ENCODE results near the gene CACNA2D2.
"Not testable (repeated sequence)": the region's sequence is repeated elsewhere in the genome, so short reads cannot be mapped to it uniquely, and the experiment has no call there.

The CACNA2D2 gene

DNA sequence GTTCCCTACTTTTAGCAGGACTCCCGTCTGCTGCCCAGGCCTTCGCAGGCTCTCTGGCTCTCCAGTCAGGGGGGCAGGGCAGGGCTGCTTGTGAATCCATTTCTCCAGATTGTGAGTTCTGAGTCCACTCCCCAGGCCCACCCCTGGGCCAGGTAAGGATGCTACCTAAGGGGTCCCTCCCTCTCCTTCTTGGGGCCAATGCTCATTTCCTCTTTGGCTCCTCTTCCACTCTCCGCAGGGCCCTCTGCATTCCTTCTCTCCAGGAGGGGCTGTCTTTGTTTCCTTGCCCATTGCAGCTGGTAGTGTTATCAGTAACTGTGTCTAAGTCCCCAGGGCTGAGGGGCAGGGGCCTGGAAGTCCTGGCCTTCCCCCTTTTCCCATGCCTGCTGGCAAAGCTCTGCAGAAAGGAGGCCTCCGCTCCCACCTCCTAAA lies 13.0 kb upstream of the CACNA2D2 start:
- ATAC-seq (no peak), DNase-seq (ENCODE audit: low spot score in 2 of 2) (no peak)
- H3K9me3 Mint-ChIP-seq, result no peaks in the 10 kb centered on the region
- H3K36me3 Mint-ChIP-seq, result no peaks in the 10 kb centered on the region
- peaks cover 17% of the 10 kb centered on the region for H3K4me1 Mint-ChIP-seq
- no peak overlapping the region for H3K4me3 Mint-ChIP-seq
- peak overlapping the region; percentile 54 for H3K27ac Mint-ChIP-seq

DNA sequence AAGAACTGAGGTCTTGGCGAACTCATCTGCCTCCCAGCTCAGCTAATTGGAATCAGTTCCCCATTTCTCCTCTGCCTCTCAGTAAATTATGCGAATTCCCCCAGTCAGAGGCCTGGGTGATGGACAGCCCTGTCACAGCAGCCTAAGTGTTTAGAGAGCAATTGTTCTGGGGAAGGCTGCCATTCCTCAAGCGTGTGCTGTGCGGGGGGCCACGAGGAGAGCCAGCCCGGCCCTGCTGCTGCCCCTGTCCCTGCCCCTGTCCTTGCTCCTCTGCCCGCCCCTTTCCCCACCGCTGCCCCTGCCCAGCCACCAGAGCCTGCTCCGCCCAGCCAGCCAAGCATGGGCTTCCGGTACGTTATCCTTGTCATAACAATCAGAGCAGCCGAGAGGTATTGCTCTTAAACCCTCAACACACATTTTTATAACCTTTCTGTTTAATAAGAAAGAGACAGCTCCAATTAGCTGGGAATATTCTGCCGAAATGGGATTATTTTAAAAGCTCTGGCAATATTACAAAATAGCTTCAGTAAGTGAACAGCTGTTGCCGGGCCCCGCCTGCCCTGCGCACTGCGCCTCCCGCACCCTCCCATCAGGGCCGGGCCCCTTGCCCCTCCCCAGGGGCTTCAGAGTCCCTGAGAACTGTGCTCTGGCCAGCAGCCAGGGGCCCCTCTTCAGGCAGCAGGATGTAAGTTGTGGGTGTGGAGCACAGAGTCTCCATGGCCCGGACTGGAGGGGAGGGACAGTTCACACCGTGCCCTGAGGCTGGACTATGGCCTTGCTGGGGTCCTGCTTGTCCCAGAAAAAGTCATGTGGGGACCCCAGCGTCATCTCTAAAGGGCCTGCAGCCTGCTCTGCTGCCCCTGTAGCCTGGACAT lies 12.4 kb upstream of the CACNA2D2 start:
- DNase-seq (ENCODE audit: low spot score in 2 of 2), result no peak
- Mint-ChIP-seq H3K9me3 (no peaks in the 10 kb centered on the region), H3K36me3 (no peaks in the 10 kb centered on the region), H3K27ac (no peak overlapping the region), H3K4me1 (peaks cover 17% of the 10 kb centered on the region), H3K4me3 (no peak overlapping the region)
- ATAC-seq, result peak; percentile 27

DNA sequence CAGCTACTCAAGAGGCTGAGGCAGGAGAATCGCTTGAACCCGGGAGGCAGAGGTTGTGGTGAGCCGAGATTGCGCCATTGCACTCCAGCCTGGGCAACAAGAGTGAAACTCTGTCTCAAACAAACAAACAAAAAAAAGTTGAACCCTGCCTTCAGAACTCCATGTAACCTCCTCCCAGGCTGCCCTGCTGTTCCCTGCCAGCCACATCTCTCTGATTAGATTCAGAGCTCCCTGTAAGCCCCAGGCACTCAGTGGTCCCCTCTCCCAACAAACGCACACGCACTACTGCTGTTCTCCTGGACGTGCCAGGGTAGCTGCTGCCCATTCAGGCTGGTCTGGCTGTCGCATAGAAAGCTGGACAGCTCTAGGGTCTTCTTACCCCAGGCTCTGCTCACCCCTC lies 9.5 kb upstream of the CACNA2D2 start:
- H3K4me3 Mint-ChIP-seq; ATAC-seq; H3K27ac Mint-ChIP-seq; H3K9me3 Mint-ChIP-seq; DNase-seq (ENCODE audit: low spot score in 2 of 2); H3K36me3 Mint-ChIP-seq: not testable (repeated sequence)
- H3K4me1 Mint-ChIP-seq, result peaks cover 11% of the 10 kb centered on the region

DNA sequence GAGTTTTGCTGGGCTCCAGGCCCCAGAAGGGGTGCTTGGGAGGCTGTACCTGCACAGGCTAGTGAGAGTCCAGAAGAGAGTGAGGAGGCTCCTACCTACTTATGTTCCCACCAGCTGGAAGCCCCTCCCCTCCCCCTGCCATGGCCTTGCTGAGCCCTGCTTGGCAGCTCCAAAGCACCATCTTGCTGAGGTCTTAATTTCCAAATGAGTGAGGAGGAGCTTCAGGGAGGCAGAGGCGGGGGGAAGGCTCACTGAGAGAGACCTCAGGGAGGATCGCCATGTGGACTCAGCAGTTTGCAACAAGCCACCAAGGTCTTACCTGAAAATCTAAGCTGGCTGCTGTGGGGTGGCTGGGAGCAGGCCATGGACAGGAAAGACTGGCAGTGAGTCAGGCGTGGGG lies 8.7 kb upstream of the CACNA2D2 start:
- ATAC-seq, result no peak
- H3K4me3 Mint-ChIP-seq, result no peak overlapping the region
- no peak overlapping the region for H3K27ac Mint-ChIP-seq
- H3K36me3 Mint-ChIP-seq, result no peaks in the 10 kb centered on the region
- DNase-seq (ENCODE audit: low spot score in 2 of 2), result no peak
- peaks cover 11% of the 10 kb centered on the region for H3K4me1 Mint-ChIP-seq
- no peaks in the 10 kb centered on the region for H3K9me3 Mint-ChIP-seq

DNA sequence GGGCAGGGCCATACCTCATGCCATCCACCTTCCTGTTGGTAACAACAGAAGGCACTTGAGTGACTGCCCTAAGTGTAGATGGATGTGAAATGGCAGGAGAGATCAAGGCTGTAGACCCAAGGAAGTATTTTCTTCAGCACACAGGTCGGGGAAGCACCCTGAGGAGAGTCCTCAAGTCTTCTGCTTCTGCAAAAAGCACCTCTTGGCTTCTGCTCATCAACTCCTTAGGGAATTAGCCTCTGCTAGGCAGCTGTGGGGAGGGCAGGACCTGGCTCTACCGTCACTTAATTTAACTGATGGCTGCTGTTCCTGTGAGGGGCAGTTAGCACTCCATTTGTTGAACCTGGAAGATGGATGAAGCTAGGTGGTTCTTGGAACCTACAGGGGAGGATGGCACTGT lies 6.9 kb upstream of the CACNA2D2 start:
- H3K4me3 Mint-ChIP-seq, result no peak overlapping the region
- H3K36me3 Mint-ChIP-seq, result no peaks in the 10 kb centered on the region
- DNase-seq (ENCODE audit: low spot score in 2 of 2) (no peak), ATAC-seq (no peak)
- H3K27ac Mint-ChIP-seq, result no peak overlapping the region
- H3K4me1 Mint-ChIP-seq, result peaks cover 6% of the 10 kb centered on the region
- no peaks in the 10 kb centered on the region for H3K9me3 Mint-ChIP-seq

DNA sequence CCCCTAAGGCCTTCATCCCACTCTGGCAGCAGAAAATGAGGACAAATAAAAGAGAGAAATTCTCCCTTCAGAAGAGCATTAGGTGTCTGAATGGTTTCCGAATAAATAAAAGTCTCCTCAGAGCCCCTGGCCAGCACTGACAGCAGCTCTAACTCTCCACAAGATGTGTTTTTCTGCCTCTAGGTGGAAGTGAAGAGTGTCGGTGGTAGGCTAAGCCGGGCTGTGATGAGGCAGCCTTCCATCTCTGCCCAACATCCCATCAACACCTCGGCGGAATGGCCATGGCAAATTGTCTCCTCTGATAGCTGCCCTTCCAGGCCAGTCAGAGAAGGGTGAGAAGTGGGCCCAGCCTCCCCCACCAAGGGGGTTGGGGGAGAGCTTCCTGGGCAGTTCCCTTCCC lies 6.3 kb upstream of the CACNA2D2 start:
- DNase-seq (ENCODE audit: low spot score in 2 of 2) (no peak), ATAC-seq (no peak)
- no peaks in the 10 kb centered on the region for H3K36me3 Mint-ChIP-seq
- H3K27ac Mint-ChIP-seq, result no peak overlapping the region
- peaks cover 6% of the 10 kb centered on the region for H3K4me1 Mint-ChIP-seq
- no peak overlapping the region for H3K4me3 Mint-ChIP-seq
- H3K9me3 Mint-ChIP-seq, result no peaks in the 10 kb centered on the region

DNA sequence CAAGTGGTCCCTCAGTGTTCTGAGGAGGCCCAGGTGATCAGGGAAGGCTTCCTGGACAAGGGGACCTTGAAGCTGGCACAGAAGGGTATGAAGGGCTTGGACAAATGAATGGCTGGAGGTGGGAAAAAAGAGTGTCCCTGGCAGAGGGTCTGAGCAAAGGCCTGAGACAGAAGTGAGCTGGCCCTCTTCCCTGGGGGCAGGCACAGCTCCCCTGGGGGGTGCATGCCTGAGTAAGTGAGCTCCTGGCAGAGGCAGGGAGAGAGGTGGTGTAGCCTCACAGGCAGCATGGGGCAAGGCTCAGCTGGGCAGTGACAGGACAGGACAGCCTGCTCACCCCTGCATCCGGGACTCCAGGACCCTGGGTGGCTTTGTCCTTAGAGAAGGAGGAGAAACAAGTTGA lies 5.4 kb upstream of the CACNA2D2 start:
- Mint-ChIP-seq H3K4me1 (peaks cover 6% of the 10 kb centered on the region), H3K4me3 (no peak overlapping the region), H3K27ac (no peak overlapping the region), H3K9me3 (no peaks in the 10 kb centered on the region), H3K36me3 (no peaks in the 10 kb centered on the region)
- ATAC-seq (no peak), DNase-seq (ENCODE audit: low spot score in 2 of 2) (no peak)

DNA sequence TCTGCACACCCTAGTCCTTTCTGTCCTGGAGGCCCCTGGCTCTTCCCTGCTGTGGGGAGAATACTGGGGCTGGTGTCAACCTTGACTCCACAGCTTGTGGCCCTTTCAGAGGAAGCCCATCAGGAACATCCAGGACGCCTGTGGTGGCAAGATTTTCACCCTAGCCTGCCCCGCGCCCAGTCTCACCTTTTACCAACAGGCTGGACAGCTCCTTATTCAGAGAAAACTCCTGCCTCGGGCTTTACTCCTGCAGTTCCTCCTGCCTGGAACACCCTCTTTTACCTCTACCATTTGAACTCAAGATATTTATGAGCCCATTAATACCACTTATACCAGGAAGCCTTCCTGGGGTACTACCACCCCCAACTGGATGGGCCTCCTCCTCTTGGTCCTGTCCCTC lies 2.7 kb upstream of the CACNA2D2 start:
- H3K4me1 Mint-ChIP-seq, result peaks cover 21% of the 10 kb centered on the region
- DNase-seq (ENCODE audit: low spot score in 2 of 2), result no peak
- H3K4me3 Mint-ChIP-seq, result no peak overlapping the region
- H3K36me3 Mint-ChIP-seq, result no peaks in the 10 kb centered on the region
- no peak for ATAC-seq
- H3K27ac Mint-ChIP-seq, result no peak overlapping the region
- no peaks in the 10 kb centered on the region for H3K9me3 Mint-ChIP-seq

DNA sequence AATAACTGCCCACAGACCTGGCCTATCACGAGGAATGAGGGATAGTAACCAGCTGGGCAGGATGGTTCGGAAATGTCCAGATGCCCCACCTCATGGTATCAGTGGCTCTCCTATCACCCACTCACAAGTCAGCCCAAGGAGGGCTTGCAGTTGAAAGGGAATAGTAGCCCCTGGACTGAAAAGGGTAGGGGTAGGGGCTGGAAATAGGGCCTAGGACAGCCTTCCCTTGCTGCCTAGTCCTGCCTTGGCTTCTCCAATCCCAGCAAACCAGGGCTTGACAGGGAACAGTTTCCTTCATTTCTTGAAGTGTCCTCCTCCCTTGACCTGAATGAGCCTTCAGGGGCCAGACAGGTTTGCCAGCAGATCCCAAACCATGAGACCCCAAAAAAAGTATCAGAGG lies 1.2 kb upstream of the CACNA2D2 start:
- ATAC-seq (no peak), DNase-seq (ENCODE audit: low spot score in 2 of 2) (no peak)
- H3K4me3 Mint-ChIP-seq, result peak overlapping the region; percentile 69
- H3K27ac Mint-ChIP-seq, result no peak overlapping the region
- peaks cover 34% of the 10 kb centered on the region for H3K4me1 Mint-ChIP-seq
- H3K36me3 Mint-ChIP-seq, result no peaks in the 10 kb centered on the region
- no peaks in the 10 kb centered on the region for H3K9me3 Mint-ChIP-seq

DNA sequence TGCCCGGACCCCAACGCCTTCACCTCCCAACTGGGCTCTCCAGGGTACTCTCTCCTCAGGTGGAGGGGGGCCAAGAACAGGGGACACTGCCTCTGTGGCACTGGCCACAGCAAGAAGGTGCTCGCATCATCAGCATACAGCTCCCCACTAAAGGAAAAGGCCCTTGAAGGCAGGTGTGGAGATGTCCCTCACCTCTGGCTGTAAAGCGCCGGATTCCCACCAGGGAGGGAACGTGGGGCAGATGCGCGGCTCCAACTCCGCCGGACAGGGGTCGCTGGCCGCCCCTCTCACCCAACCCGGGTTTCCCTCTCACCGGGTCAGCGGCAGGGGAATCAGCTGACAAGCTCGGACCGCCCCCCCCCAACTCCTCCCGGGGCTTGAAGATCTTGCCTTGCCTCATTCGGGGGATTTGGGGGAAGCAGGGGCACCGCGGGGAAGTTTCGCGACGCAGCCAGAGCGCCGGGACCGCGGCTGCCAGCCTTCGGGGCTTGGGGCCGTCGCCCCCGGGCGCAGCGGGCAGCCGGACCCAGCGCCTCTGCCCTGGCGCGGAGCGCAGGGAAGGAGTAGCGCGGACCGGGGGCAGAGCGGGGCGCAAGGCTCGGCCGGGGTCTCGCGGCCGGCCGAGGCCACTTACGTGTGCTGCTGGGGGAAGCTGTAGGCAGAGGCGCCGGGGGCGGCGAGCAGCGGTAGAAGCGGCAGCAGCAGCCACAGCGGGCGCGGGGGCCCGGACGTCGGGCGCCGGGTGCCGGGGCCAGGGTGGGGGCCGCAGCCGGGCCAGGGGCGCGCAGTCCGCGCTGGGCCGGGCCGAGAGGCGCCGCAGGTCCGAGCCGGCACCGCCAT lies 630 bp downstream of the CACNA2D2 start:
- peaks cover 47% of the 10 kb centered on the region for H3K4me1 Mint-ChIP-seq
- ATAC-seq, result peak; percentile 60
- H3K9me3 Mint-ChIP-seq, result no peaks in the 10 kb centered on the region

DNA sequence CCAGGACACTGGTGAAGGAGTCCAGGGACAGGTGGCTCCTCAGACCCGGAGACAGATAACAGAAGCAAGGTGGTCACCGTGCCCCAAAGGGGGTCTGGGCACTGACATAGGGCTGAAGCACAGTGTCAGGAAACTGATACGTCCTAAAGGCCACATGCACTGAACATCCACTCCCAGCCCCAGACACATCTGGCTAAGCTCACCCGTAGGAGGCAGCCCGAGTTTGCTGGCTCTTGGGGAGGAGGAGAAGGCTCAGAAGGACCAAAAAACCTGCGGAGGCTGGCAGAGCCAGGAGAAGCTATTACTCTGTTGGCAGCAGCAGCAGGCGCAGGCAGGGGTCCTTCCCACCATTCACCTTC lies 1.2 kb downstream of the CACNA2D2 start:
- H3K4me1 Mint-ChIP-seq, result peaks cover 53% of the 10 kb centered on the region
- DNase-seq (ENCODE audit: low spot score in 2 of 2) (no peak), ATAC-seq (no peak)
- H3K9me3 Mint-ChIP-seq, result no peaks in the 10 kb centered on the region
- H3K4me3 Mint-ChIP-seq, result peak overlapping the region; percentile 69
- H3K36me3 Mint-ChIP-seq, result no peaks in the 10 kb centered on the region
- no peak overlapping the region for H3K27ac Mint-ChIP-seq

More for the DNA sequence above, 630 bp downstream of the CACNA2D2 start:
- peak in 1 of 2 donors; percentile 54 for DNase-seq (ENCODE audit: low spot score in 2 of 2)
- Mint-ChIP-seq H3K36me3 (no peaks in the 10 kb centered on the region), H3K4me3 (peak overlapping the region; percentile 69), H3K27ac (no peak overlapping the region)

DNA sequence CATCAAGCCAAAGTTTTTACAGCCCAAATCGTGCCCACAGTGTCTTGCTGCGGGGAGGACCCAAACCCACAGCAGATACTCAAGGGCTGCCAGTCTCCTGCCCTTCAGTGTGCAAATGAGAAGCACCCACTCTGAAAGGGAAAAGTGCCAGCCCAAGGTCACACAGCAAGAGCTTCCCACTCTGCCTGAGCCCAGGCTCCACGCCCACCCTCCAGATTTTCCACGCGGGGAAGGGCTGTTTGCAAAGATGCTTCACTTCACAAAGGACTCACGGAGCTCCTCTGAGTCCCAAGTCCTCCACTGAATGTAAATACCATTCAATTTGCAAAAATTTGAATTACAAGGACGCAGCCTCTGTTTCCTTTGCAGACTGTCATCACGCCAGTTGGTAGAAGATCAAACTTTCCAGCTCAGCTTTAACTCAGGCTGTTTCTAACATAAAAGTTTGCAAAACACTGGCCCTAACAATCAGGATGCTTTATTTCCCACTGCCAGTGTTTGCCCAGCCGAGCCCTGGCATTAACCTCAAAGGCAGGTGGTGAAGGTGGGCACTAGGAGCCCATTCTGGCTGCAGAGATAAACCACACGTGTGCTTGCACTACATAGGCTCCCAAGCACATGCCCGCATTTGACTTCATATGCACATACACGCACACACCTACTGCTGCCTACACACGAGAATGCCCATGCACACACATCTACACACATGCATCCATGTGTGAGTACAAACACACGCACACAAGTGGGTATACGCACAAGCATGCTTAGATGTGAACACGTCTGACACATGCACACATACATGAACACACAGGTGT lies 7.6 kb downstream of the CACNA2D2 start:
- Mint-ChIP-seq H3K27ac (no peak overlapping the region), H3K9me3 (no peaks in the 10 kb centered on the region), H3K4me1 (peaks cover 81% of the 10 kb centered on the region), H3K36me3 (no peaks in the 10 kb centered on the region), H3K4me3 (no peak overlapping the region)
- ATAC-seq, result no peak
- DNase-seq (ENCODE audit: low spot score in 2 of 2), result no peak

DNA sequence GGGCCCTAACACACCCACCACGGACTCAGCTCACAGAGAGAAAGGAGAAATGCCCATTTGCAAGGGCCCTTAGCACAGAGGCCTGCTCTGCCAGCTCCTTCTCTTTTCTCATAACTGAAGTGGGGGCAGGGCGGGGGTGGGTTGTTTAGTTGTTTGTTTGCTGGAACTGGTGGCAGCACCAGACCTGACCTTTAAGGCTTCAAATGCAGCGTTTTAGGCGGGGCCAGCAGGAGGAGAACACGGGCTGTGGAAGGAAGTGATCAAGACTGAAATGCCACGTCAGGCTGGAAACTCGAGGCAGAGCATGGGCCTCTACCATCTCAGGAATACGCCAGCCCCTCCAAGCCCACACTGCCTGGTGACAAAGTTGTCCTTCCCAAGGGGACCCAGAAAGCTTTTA lies 9.3 kb downstream of the CACNA2D2 start:
- no peaks in the 10 kb centered on the region for H3K9me3 Mint-ChIP-seq
- DNase-seq (ENCODE audit: low spot score in 2 of 2) (no peak), ATAC-seq (peak; percentile 54)
- peak overlapping the region; percentile 63 for H3K27ac Mint-ChIP-seq
- H3K4me3 Mint-ChIP-seq, result no peak overlapping the region
- H3K4me1 Mint-ChIP-seq, result peaks cover 71% of the 10 kb centered on the region
- H3K36me3 Mint-ChIP-seq, result no peaks in the 10 kb centered on the region

DNA sequence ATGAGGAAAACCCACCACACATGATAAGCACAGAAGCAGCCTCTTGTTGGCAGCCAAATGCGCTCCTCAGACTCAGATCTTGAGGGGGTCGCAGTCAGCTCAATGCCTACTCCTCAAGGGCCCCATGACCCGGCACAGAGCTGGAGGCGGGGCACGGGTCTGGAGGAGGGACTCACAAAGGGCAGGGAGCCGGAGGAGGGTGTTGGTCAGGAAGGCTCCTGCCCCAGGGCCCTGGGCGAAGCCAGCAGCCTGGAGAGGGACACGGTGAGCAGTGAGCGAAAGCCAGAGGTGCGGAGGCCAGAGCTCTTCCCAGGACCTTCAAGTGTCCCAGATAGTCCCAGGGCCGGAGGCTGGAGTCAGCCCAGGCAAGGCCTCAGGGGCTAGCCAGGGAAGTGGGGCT lies 9.8 kb downstream of the CACNA2D2 start:
- no peaks in the 10 kb centered on the region for H3K36me3 Mint-ChIP-seq
- peaks cover 66% of the 10 kb centered on the region for H3K4me1 Mint-ChIP-seq
- H3K27ac Mint-ChIP-seq, result peak overlapping the region; percentile 63
- no peak overlapping the region for H3K4me3 Mint-ChIP-seq
- ATAC-seq, result no peak
- H3K9me3 Mint-ChIP-seq, result no peaks in the 10 kb centered on the region
- no peak for DNase-seq (ENCODE audit: low spot score in 2 of 2)

DNA sequence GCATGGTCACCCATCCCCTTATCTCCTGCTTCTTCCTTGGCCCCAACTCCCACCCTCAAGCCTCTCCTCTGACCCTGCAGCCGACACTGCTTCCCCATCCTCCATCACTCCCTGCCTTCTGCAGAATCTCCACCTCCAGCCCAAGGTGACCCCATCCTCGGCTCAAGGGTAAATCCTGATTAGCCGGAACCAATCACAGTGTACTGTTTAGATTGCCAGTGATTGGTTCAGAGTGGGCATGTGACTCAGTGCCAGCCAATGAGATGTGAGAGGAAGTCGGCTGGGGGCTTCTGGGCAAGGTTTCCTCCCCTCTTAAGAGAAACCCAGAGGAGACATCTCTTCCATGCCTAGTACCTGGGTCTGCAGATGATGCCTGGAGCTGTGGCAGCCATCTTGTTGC lies 10.3 kb downstream of the CACNA2D2 start:
- H3K27ac Mint-ChIP-seq, result peak overlapping the region; percentile 63
- no peaks in the 10 kb centered on the region for H3K36me3 Mint-ChIP-seq

More for the DNA sequence above, 10.3 kb downstream of the CACNA2D2 start:
- no peak overlapping the region for H3K4me3 Mint-ChIP-seq
- H3K9me3 Mint-ChIP-seq, result no peaks in the 10 kb centered on the region
- ATAC-seq (no peak), DNase-seq (ENCODE audit: low spot score in 2 of 2) (no peak)
- peaks cover 61% of the 10 kb centered on the region for H3K4me1 Mint-ChIP-seq

Data from stimulated activated effector memory CD8-positive, alpha-beta T cell treated with anti-CD3 and anti-CD28 coated beads, Interleukin-12 subunit alpha, Interleukin-12 subunit beta, amount 100 ng/mL, for 72 hours (primary cell).